Esophagus muscularis mucosa (tissue), 4 donors: ENCODE results near the gene GRAMD4. TPM values are rescaled to one million over a fixed set of nuclear protein-coding genes. Genes with fewer than 3 reads are reported as not detected.
A peak's percentile ranks its signal among the peaks of the same experiment; 100 is the strongest.

ENCODE experiments used
- DNase-seq: peaks from one replicate; pipeline ENCODE4 v3.0.0-alpha.2; 2017; ENCODE audit errors: extremely low spot score
- H3K27ac ChIP-seq, 4 donors: fragments of 200-600 bp; sonication (generic); replicated peaks in 1 of 4; 1 replicate in 3 of 4; 2 replicates in 1 of 4; pipeline ENCODE4 v1.5.1; 2016 to 2019; ENCODE audit warnings: mild to moderate bottlenecking in 1 of 4
- H3K27me3 ChIP-seq, 4 donors: fragments of 200-600 bp; sonication (generic); one replicate each; pipeline versions ENCODE4 v1.5.1 to v1.6.0; 2016 to 2019
- H3K36me3 ChIP-seq, 4 donors: fragments of 200-600 bp; sonication (generic); one replicate each; pipeline ENCODE4 v1.5.1; 2016 to 2019
- H3K4me1 ChIP-seq, 4 donors: fragments of 200-600 bp; sonication (generic); one replicate each; pipeline ENCODE4 v1.5.1; 2016 to 2019
- H3K4me3 ChIP-seq, 4 donors: fragments of 200-600 bp; sonication (generic); 1 replicate in 2 of 4; 2 replicates in 2 of 4; pipeline ENCODE4 v1.5.1; 2016 to 2019; ENCODE audit warnings: mild to moderate bottlenecking in 4 of 4, moderate library complexity in 1 of 4
- H3K9me3 ChIP-seq, 4 donors: fragments of 200-600 bp; sonication (generic); 1 replicate in 3 of 4; 2 replicates in 1 of 4; pipeline ENCODE4 v1.5.1; 2016 to 2019
- EP300 ChIP-seq: sonication (generic); formaldehyde crosslinking; IDR thresholded peaks from one replicate; pipeline ENCODE4 v1.6.1; 2017; ENCODE audit warnings: antibody characterized with exemption
- POLR2A ChIP-seq: fragments of 450-650 bp; IDR thresholded peaks from one replicate; pipeline ENCODE4 v1.6.1; 2017; ENCODE audit warnings: antibody characterized with exemption, moderate library complexity, mild to moderate bottlenecking, low read depth
- POLR2AphosphoS5 ChIP-seq, 2 donors: sonication (generic); formaldehyde crosslinking; IDR thresholded peaks; one replicate each; pipeline ENCODE4 v1.6.1; 2017; ENCODE audit warnings: antibody characterized with exemption in 2 of 2
- WGBS: methylation state at CpG from one replicate; pipeline ENCODE4 v1.1.5; 2018; 5-methylcytosine and 5-hydroxymethylcytosine counted together
- intact Hi-C: fragments of 100-400 bp; cut with DNase I; formaldehyde crosslinking; loops from one replicate; pipeline ENCODE4 v1.15.1; 2023
- total RNA-seq, 4 donors: library from RNA; depleted of rRNA; stranded (reverse); fragments of >200 nt; gene quantifications; one replicate each; pipeline versions ENCODE4 v1.1.0 to v1.2.1, GENCODE V29; 2016
- TF ChIP-seq, protein P1 (sequence below), 3 experiments: fragments of 200-600 bp in 2 of 3; fragments of 450-650 bp in 1 of 3; sonication (generic) in 2 of 3; IDR thresholded peaks; one replicate each; pipeline ENCODE4 v1.5.1; 2017 to 2019; ENCODE audit warnings: antibody characterized with exemption in 3 of 3, mild to moderate bottlenecking in 2 of 3, moderate library complexity in 1 of 3

Gene GRAMD4
- total RNA-seq, 4 donors from 2014 or later: 20.0 to 126 (median 63.8) TPM

DNA sequence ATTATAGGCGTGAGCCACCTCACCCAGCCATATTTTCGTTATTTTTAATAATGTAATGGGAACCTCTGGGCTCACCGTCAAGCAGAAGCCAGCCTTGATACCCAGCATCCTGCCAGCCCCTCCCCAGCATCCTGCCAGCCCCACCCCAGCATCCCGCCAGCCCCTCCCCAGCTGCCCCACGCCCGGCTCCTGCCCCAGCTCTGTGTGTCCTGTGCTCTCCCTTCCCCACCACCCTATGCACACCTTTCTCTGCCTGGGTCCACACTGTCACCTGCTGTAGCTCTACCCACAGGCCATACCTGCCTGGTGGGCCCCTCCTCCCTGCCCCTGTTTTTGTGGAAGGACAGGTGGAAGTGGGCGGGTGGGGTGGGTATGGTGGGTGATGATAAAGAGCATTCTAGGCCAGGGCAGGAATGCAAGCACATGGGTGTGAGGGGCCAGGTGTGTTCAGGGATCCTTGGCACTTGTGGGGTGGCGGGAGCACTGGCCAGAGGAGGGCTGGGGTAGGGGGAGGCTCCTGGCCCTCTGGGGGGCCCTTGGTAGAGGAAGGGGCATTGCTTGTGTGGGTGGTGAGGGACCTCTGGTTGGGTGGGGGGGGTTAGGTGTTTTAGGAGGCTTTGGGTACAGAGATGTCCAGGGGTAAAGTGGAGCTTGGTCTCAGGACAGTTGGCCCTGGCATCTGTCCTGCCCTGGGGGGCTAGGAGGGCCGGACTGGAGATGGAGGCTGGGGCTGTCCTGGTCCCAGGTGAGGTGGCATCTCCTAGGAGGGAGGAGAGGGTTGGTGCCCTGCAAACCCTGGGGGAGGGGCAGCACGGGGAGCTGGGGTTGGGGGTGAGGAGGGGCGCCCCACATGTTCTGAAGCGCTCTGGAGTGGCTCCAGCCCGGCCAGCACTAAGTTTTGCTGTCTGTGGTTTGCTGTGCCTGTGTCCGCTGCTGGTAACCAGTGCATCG lies 25.9 kb upstream of the GRAMD4 start:
- DNase-seq: no peak
- TF ChIP-seq POLR2AphosphoS5 (IDR thresholded peaks at IDR 0.05) (no peak), POLR2A (no peak), EP300 (no peak)
- TF ChIP-seq, protein P1, sequence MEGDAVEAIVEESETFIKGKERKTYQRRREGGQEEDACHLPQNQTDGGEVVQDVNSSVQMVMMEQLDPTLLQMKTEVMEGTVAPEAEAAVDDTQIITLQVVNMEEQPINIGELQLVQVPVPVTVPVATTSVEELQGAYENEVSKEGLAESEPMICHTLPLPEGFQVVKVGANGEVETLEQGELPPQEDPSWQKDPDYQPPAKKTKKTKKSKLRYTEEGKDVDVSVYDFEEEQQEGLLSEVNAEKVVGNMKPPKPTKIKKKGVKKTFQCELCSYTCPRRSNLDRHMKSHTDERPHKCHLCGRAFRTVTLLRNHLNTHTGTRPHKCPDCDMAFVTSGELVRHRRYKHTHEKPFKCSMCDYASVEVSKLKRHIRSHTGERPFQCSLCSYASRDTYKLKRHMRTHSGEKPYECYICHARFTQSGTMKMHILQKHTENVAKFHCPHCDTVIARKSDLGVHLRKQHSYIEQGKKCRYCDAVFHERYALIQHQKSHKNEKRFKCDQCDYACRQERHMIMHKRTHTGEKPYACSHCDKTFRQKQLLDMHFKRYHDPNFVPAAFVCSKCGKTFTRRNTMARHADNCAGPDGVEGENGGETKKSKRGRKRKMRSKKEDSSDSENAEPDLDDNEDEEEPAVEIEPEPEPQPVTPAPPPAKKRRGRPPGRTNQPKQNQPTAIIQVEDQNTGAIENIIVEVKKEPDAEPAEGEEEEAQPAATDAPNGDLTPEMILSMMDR (IDR thresholded peaks at IDR 0.05): no peak
- Histone ChIP-seq H3K27me3 (no peaks in the 10 kb centered on the region), H3K36me3 (peaks cover 0 to 4% (median 0%) of the 10 kb centered on the region in 4 donors), H3K4me3 (no peak overlapping the region), H3K4me1 (peaks cover 29 to 63% (median 56%) of the 10 kb centered on the region in 4 donors), H3K27ac (peak overlapping the region in 3 of 4 donors; percentile 44 to 68 (median 54)), H3K9me3 (no peaks in the 10 kb centered on the region)
- intact Hi-C loops: no loop called here
- WGBS: 91% methylated on average over 15 of the region's 15 CpGs

DNA sequence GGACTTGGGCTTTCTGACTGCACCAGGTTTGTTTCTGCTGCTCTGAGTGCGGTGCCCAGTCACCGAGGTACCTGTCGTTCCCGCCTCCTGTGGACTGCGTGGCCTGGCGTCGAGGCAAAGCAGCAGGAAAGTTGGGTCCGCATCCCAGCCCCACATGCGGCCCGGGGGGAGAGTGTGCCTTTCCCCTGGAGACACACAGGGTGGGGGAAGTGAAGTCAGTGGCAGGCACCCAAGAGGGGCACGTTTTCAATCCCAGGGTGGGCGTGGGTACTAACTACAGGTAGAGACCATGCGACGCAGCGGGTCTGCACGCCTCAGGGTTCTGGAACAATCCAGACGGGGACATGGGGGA lies 25.3 kb upstream of the GRAMD4 start:
- intact Hi-C loops: no loop called here
- Histone ChIP-seq H3K4me1 (peaks cover 29 to 61% (median 51%) of the 10 kb centered on the region in 4 donors), H3K4me3 (no peak overlapping the region), H3K27ac (peak overlapping the region in 1 of 4 donors; percentile 53), H3K36me3 (peaks cover 0 to under 1% (median 0%) of the 10 kb centered on the region in 4 donors), H3K27me3 (no peaks in the 10 kb centered on the region), H3K9me3 (no peaks in the 10 kb centered on the region)
- no peak for DNase-seq
- TF ChIP-seq, protein P1 (IDR thresholded peaks at IDR 0.05): no peak
- TF ChIP-seq POLR2A (no peak), POLR2AphosphoS5 (IDR thresholded peaks at IDR 0.05) (no peak), EP300 (no peak)
- 91% methylated on average over 10 of the region's 17 CpGs for WGBS

DNA sequence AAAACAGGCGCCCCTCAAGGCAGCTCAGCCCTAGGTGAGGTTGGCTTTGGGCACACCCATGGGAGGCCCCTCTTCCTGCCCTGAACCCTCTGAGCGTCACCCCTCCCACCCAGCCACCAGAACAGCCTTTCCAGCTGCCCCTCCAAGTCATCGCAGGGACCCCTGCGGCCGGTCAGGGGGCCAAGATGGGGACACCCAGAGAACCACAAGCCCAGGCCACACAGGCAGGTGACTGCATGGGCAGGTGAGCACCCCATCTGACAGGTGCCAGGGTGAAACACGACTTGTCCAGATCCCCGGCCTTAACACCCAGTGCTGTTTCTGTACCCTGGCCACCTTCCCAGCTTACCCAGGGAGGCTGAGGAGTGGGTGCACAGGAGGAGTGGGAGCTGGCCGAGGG lies 24.6 kb upstream of the GRAMD4 start:
- no peak overlapping the region for H3K4me3 ChIP-seq
- TF ChIP-seq, protein P1 (IDR thresholded peaks at IDR 0.05): no peak
- intact Hi-C loops: no loop called here
- 90% methylated on average over 5 of the region's 8 CpGs for WGBS
- H3K36me3 ChIP-seq: no peaks in the 10 kb centered on the region
- no peaks in the 10 kb centered on the region for H3K9me3 ChIP-seq
- peak overlapping the region in 1 of 4 donors; percentile 53 for H3K27ac ChIP-seq
- no peak for DNase-seq
- H3K27me3 ChIP-seq: no peaks in the 10 kb centered on the region
- peaks cover 29 to 63% (median 50%) of the 10 kb centered on the region in 4 donors for H3K4me1 ChIP-seq

DNA sequence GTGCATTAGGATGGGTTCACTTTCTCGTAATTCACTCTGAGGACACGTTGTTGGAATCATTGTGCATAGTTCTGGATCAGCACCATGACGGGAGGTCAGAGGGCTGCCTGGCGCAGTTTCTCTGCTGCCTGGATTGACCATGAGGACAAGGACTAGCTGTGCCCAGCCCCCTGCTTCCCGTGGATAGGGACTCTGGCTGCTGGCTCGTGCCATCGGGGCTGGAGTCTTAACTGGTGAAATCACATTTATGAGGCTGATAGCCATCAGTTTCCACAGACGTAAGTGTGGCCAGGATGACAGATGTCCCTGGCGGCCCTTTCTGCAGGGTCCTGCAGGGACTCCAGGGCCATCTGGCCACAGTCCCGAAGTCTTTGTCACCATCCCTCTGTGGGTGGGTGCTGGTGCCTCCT lies 24.1 kb upstream of the GRAMD4 start:
- TF ChIP-seq EP300: no peak
- TF ChIP-seq, protein P1 (IDR thresholded peaks at IDR 0.05): no peak
- TF ChIP-seq POLR2AphosphoS5 (IDR thresholded peaks at IDR 0.05): peak in 1 of 2 donors; percentile 13
- no peak for TF ChIP-seq POLR2A
- no peaks in the 10 kb centered on the region for H3K36me3 ChIP-seq
- no peak for DNase-seq
- WGBS: 64% methylated on average over 9 of the region's 10 CpGs
- peak overlapping the region in 3 of 4 donors; percentile 2 to 53 (median 3) for H3K27ac ChIP-seq
- no peaks in the 10 kb centered on the region for H3K27me3 ChIP-seq
- no peaks in the 10 kb centered on the region for H3K9me3 ChIP-seq
- peaks cover 27 to 60% (median 48%) of the 10 kb centered on the region in 4 donors for H3K4me1 ChIP-seq
- intact Hi-C loops: no loop called here
- H3K4me3 ChIP-seq: no peak overlapping the region
